HL-60 (cell line): Measurements from ENCODE around the gene MYH15.

Experiments
- DNase-seq, 2 experiments: peaks; one replicate each; pipeline ENCODE4 v3.0.0-alpha.2; 2010 to 2020; ENCODE audit warnings: low read depth in 1 of 2, low spot score in 1 of 2
- H3K27ac ChIP-seq: fragments of 250-450 bp; sonication (Bioruptor Pico); replicated peaks from 2 replicates; pipeline ENCODE4 v1.5.1; 2020; ENCODE audit warnings: mild to moderate bottlenecking, moderate library complexity
- H3K27me3 ChIP-seq: fragments of 250-450 bp; sonication (Bioruptor Pico); 2 replicates; pipeline ENCODE4 v1.5.1; 2021; ENCODE audit warnings: mild to moderate bottlenecking, moderate library complexity; ENCODE audit not compliant: insufficient read depth, poor library complexity, severe bottlenecking
- H3K4me3 ChIP-seq: replicated peaks from 2 replicates; pipeline ENCODE4 v1.5.1; 2011; ENCODE audit warnings: mild to moderate bottlenecking, control low read depth, low read length; ENCODE audit not compliant: insufficient read depth
- CTCF ChIP-seq: IDR thresholded peaks from one replicate; pipeline ENCODE4 v1.5.1; 2011; ENCODE audit warnings: low read length, control low read depth, inconsistent platforms; ENCODE audit not compliant: insufficient read depth
- GABPA ChIP-seq: IDR thresholded peaks from 2 replicates; pipeline ENCODE4 v1.6.1; 2012; ENCODE audit warnings: low read depth
- POLR2AphosphoS5 ChIP-seq: IDR thresholded peaks from 2 replicates; pipeline ENCODE4 v1.6.1; 2012; ENCODE audit warnings: low read depth
- REST ChIP-seq: IDR thresholded peaks from 2 replicates; pipeline ENCODE4 v1.6.1; 2012; ENCODE audit warnings: low read depth; ENCODE audit not compliant: insufficient replicate concordance
- SPI1 ChIP-seq: IDR thresholded peaks from 2 replicates; pipeline ENCODE4 v1.6.1; 2012; ENCODE audit warnings: low read depth, mild to moderate bottlenecking, borderline replicate concordance

MYH15 gene

GRCh38 chr3:108489776-108490175 is 20.6 kb downstream of the MYH15 start:
- TF ChIP-seq CTCF (peak; percentile 68), REST (no peak)
- peak; percentile 20 to 24 for DNase-seq
- H3K27ac ChIP-seq: no peak overlapping the region
- H3K4me3 ChIP-seq: no peak overlapping the region
- H3K27me3 ChIP-seq: no peaks in the 10 kb centered on the region

- Histone ChIP-seq H3K4me3 (no peak overlapping the region), H3K27ac (no peak overlapping the region), H3K27me3 (no peaks in the 10 kb centered on the region)
- DNase-seq: no peak
- TF ChIP-seq POLR2AphosphoS5: no peak
- TF ChIP-seq REST: no peak
Measured at GRCh38 chr3:108488631-108489030, 21.8 kb downstream of the MYH15 start.

- H3K27ac ChIP-seq: no peak overlapping the region
- TF ChIP-seq SPI1 (no peak), GABPA (no peak), REST (no peak), CTCF (no peak), POLR2AphosphoS5 (no peak)
- no peak for DNase-seq
- no peak overlapping the region for H3K4me3 ChIP-seq
- H3K27me3 ChIP-seq: no peaks in the 10 kb centered on the region
Measured at GRCh38 chr3:108487439-108487838, 23.0 kb downstream of the MYH15 start.

GRCh38 chr3:108486941-108487340 is 23.5 kb downstream of the MYH15 start:
- TF ChIP-seq CTCF (no peak), POLR2AphosphoS5 (no peak), SPI1 (no peak), GABPA (no peak), REST (no peak)
- no peak for DNase-seq
- no peak overlapping the region for H3K27ac ChIP-seq
- no peak overlapping the region for H3K4me3 ChIP-seq
- no peaks in the 10 kb centered on the region for H3K27me3 ChIP-seq
